Measurements from ENCODE around the gene RNF11.
"Not testable (repeated sequence)": the region's sequence is repeated elsewhere in the genome, so short reads cannot be mapped to it uniquely, and the experiment has no call there.

Gene RNF11, protein sequence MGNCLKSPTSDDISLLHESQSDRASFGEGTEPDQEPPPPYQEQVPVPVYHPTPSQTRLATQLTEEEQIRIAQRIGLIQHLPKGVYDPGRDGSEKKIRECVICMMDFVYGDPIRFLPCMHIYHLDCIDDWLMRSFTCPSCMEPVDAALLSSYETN

DNA sequence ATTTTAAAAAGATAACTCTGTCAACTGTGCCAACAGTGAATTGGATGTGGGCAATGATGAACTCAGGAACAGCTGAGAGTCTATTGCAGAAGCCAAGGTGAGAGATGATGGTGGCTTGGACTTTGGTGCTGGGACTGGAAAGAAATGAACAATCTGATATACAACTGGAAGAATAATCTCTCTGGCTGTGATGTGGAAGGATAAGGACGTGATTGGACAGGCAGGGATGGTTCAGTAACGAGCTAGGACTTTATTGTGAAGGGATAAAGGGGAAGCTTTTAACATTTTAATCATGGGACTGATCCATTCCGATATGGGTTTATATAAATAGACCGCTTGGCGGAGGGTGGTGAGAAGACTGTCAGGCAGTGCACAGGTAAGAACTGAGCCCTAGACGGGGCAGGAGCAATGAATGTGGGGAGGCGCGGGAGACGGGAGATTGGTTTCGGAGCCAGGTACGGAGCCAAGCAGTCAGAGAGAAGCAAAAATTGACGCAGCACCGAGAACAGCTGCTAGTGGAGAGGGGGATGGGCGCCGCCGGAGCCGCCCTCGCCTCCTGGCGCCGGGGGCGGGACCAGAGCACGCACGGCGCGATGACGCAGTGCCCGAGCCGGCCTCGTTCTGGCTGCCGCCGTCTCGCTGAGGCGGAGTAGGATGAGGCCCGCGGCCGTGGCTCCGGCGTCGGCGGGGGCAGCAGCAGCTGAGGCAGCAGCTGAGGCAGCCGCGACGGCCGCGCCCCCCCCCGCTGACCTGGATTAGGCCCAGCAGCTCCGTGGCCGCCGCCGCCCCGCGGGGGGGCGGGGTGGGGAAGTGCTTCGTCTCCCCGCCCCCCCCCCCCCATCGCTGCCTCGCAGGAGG lies at the start of gene RNF11:
TSS of gene RNF11 (plus strand) at position 601 of the 858 bp plus-strand sequence. CDS start 484 bp downstream, outside the sequence.
- DNase-seq: peak; percentile 87

DNA sequence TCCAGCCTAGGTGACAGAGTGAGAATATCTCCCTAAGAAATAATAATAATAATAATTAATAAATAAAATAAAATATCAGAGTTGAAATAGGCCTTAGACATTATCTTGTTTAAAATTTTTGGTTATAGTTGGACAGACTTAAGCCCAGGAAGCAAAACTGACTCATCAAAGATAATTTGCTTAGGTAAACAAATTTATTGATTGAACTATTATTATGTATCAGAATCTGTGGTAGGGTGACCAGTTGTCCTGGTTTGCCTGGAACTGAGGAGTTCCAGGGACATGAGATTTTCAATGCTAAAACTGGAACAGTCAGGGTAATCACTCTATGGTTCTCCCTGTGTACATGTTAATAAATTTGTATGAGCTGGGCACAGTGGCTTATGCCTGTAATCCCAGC lies 47.8 kb upstream of the RNF11 start:
- no peak for DNase-seq

DNA sequence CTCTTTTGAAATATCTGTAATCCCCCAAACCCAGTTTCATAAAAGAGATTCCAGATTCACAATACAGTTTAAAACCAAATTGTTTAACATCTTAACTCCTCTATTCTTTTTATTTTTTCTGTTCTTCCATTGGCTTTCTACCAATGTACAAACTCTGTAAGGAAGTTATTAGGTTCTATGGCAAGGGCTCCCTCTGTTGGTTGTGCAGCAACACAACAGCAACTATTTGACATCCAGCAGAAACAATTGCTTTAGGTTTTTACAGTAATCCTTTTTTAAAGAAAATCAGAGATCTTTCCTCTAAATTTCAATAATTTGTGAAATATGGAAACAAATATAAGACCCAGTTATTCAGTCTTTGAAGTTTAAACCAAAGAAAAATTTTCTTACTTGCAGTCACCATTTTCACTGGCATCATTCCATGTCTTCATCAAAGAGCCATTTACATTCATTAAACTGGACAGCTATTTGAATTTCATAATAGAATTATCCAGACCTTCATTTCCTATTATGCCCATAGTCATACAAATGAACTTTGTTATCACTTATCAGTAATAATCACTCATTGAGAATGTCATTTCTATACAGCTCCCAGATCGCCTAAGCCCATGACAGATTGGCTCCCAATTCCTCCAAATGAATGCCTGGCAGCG lies 46.5 kb upstream of the RNF11 start:
- DNase-seq: peak; percentile 60

DNA sequence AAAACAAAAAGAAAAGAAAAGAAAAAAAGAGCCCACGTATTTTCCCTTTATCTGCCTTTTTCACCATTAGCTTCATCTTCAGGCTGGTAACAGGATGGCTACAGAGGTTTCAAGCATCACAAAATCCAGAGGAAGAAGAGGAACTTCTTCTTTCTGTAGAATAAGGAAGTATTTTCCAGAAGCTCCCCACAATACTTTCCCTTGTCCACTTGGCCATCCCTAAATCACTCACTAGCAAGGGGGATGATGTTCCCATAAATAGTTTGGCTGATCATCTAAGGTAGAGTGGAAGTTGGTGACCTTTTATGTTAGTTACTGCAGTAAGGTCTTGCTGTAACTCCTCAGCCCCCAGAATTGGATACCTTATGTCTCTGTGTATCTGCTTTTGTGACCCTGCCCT lies 45.1 kb upstream of the RNF11 start:
- DNase-seq: no peak

DNA sequence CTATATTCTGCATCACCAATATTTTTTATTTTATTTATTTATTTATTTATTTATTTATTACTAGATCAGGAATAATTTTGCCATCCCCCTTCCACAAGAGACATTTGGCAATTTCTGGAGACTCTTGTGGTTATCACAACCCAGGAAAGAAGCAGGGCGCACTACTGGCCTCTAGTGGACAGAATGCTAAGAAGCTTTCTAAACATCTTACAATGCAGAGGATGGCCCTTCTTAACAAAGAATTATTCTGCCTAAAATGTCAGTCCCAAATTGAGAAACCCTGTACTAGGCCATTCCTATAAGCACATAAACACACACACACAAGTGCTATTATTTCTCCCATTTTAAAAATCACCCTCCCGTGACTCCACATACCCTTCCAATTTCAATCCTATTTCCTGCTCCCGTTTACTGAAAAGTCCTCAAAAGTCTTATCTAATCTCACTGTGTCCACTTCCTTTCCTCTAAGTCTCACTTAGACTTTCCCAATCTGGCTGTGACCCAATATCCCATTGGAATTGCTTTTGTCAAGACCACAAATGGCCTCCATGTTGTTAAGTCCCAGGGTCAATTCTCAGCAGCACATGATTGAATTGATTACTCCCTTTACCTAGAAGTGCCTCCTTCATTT lies 43.7 kb upstream of the RNF11 start:
- peak; percentile 78 for DNase-seq

DNA sequence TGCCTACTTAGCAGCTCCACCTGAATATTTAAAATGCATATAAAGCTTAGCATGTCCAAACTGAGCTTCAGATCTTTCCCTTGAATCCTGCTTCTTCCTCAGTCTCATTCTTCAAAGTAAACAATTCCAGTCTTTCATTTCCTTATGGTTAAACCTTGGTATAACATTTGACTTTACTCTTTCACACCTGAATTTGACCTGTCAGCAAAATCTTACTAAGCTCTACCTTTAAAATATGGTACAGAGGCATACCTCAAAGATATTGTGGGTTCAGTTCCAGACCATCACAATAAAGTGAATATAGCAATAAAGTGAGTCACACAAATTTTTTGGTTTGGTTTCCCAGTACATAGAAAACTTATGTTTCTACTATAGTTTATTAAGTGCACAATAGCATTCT lies 42.5 kb upstream of the RNF11 start:
- no peak for DNase-seq

DNA sequence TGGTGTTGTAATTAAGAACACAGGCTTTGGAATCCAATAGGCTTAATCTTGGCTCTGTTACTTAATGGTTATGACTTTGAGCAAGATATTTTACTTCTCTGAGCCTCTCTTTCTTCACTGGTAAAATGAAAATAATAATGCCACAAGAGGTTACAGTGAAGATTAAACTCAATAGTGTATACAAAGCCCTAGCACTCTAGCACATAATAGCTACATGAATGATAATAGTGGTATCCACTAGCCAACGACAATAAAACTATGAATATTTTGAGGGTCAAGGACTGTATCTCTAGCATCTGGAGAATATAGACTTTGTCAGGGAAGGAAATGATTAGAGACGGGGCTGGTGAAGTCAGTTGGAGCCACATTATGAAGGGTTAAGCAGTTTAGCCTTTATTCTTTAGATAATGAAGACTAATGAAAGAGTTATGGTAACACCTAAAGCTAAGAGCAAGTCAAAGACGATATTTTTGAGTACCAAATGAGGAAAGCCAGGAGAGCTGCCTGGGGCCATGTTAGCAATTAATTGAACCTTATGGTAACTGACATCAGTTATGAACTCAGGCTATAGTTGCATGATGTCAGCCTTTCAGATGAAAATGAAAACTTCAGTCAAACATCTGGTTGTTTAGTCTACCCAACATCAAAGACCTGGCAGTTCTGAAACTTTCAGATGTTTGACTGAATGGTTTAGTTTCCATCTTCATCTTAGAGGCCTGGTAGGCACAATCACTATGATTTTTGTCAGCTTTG lies 32.8 kb upstream of the RNF11 start:
- no peak for DNase-seq

DNA sequence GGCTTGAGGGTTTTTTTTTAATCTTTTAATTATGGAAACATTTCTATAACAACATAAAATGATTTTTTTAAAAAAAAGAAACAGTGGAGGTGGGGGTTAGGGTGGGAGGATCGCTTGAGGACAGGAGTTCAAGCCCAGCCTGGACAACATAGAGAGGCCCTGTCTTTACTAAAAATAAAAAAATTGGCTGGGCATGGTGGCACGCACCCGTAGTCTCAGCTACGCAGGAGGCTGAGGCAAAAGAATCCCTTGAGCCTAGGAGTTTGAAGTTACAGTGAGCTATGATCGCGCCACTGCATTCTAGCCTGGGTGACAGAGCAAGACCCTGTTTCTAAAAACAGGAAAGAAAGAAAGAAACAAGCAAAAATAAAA lies 32.2 kb upstream of the RNF11 start:
- DNase-seq: no peak

DNA sequence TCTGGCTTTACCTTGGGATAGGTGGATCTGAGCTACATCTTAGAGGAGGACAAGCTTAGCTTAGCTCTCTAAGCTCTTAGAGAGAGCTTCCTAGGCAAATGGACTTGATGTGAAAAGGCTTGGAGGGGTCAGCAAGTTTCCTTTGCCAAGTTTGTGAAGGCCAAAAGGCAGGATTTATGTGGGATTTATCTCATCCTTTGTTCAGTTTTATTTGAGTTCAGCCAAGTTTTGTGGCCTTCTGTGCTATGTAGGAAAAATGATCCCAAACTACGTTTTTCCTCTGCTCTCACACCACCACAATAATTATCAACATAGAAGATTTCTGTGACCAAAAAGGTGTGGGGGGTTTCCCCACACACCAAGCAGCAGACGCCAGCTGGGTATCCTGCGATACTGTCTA lies 26.0 kb upstream of the RNF11 start:
- DNase-seq: no peak

DNA sequence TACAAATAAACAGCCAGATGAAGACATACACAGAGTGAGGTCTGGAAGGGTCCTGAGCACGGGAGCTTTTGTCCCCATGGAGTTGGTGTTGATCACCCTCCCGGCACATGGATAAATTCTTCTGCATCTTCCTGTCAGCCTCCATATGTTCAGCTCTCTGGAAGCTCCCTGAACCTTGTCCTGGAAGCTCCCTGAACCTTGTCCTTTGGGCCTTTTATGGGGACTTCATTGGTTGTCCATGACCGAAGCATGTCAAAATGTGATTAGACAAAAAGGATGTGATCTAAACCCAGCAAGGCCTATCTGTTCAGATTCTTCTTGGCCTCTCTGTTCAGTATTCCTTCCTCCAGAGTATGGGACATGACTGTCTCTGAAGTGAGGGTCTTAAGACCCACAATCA lies 25.4 kb upstream of the RNF11 start:
- DNase-seq: no peak

DNA sequence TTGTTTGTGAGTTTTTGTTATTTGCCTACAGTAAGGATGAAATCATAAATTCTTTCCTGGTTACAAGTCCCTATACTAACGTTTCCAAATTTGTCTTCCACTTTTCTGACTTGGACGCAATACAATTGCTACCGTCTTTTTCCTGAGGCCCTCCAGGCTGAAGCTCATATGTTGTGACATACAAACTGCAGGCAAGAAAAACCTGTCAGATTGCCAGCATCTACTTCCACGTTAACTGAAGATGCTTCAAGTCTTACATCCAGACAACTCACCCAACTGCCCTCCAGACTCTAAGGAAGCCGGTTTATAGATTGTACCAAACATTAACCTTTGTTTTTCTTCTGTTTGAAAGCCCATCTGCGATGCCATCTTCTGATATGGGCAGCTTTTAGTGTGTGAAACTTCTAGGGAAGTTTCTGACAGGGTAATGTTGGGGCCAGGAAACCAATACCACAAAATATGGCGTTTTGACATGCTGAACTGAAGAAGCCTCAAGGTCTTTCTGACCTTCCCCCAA lies 21.4 kb upstream of the RNF11 start:
- DNase-seq: peak; percentile 76

DNA sequence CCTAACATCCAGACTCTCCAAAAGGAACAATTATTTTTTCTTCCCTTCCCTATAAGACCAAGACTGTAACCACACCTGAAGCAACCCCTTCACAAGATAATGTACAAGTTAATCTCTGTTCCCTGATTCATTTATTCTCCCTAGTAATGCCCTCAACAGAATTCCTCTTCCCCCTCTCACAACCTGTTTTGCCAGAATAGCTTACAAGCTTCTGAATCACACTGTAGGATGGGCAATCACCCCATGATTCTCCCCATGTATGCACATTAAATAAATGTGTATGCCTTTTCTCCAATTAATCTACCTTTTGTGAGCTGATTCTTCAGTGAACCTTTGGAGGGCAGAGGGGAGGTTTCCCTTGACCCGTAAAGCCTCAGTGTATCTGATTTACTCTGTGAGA lies 20.9 kb upstream of the RNF11 start:
- DNase-seq: no peak

DNA sequence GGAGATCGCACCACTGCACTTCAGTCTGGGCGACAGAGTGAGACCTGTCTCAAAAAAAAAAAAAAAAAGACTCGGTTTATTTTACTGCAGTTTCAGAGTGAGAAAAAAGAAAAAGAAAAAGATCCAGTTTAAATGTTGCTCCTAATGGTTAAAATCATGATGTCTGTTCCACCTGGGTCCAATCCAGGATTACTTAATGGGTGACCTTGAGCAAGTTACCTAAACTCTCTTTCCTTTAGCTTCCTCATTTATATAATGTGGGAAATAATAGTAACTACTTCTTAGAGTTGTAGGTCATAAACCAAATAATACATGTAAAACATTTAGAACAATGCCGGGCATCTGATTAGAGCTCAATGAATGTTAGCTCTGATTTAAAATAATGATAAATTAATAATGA lies 19.4 kb upstream of the RNF11 start:
- DNase-seq: no peak

DNA sequence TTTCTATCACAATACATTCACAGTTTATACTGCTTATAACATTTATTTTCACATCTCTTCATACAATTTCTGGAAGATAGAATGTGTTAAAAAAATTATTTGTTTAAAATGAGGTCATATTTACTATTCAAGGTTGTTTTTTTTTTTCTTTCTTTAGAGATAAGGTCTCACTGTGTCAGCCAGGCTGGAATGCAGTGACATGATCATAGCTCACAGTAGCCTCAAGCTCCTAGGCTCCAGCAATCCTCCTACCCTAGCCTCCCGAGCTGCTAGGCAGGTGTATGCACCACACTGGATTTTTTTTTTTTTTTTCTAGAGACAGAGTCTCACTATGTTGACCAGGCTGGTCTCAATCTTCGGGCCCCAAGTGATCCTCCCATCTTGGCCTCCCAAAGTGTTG lies 19.0 kb upstream of the RNF11 start:
- DNase-seq: no peak

DNA sequence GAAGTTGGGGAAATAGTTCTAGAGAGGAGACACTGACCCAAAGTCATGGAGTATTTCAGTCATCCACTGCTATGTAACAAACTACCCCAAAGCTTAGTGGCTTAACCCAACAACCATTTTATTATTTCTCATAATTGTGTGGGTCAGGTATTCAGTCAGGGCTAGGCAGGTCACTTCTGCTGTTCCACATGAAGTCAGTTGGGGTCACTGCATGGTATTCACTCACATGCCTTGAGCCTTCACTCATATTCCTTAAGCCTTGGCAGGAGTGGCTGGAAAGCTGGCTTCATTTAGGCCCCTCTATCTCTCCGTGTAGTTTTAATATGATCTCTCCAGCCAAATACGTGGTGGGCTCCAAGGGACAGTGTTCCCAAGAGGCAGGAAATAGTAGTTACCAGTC lies 17.5 kb upstream of the RNF11 start:
- DNase-seq: no peak

DNA sequence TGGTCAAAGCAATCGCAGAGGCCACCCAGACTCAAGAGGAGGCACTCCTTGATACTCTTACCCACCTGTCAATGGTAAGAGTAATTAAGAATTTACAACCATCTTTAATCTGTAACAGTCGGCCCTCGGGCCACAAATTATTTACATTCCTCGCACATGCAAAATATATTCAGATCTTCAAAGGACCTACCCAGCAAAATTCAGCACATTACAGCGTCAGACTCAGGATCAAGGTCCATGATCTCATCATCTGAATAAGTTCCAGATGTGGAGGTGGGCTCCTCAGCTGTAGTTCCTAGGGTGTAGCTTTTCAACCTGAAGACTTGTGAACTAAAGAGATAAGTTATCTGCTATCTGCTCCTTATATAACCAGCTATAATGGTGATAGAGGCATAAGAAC lies 17.1 kb upstream of the RNF11 start:
- peak; percentile 20 for DNase-seq

DNA sequence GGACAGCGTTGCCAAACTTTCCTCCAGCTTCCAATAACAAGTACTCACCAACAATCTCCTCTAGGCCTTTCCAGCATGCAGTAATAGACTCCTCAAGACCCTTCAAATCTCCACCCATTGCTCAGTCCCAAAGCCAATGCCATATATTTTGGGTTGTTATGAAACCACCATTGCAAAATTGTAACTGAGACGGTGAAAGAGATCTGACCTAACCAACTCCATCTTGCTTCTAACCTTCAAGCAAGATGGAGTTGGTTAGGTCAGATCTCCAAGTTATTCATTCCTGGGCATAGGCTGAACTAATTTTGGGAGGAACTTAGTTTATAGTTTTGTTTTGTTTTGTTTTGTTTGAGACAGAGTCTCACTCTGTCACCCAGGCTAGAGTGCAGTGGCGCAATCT lies 14.5 kb upstream of the RNF11 start:
- DNase-seq: not testable (repeated sequence)

DNA sequence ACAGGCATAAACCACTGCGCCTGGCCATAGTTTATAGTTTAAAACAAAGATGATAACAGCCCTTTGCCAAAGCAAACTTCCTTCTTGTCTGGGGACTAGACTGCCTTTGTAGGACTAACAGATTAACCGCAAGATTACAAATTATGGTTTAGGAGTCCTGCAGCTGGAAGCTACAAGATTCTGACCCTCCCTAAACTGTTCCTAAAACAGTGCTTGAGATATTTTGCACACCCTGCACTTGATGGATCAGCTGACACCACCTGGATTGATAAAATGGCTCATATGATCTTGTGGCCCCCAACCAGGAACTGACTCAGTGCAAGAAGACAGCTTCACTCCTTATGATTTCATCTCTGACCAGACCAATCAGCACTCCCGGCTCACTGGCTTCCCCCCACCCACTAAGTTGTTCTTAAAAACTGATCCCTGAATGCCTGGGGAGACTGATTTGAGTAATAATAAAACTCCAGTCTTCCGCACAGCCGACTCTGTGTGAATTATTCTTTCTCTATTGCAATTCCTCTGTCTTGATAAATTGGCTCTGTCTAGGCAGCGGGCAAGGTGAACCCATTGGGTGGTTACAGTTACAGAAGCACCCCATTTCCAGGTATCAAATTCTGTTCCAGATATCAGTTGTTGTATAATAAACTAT lies 13.8 kb upstream of the RNF11 start:
- DNase-seq: no peak

DNA sequence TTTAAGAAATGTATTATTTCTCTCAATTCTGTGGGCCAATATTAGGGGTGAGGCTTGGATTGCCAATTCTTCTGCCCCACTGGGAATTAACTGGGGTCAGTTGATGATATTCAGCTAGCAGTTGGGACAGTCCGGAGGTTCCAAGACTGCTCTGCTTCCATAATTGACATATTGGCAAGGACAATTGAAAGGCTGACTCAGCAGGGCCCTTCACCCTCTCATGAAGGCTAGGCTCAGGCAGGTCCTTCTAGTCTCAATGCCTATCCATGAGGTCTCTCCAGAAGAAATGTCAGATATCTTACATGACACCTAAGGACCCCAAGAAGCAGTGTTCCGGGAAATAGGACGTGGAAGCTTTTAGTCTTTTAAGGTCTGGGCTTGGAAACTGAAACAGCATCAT lies 13.3 kb upstream of the RNF11 start:
- no peak for DNase-seq

DNA sequence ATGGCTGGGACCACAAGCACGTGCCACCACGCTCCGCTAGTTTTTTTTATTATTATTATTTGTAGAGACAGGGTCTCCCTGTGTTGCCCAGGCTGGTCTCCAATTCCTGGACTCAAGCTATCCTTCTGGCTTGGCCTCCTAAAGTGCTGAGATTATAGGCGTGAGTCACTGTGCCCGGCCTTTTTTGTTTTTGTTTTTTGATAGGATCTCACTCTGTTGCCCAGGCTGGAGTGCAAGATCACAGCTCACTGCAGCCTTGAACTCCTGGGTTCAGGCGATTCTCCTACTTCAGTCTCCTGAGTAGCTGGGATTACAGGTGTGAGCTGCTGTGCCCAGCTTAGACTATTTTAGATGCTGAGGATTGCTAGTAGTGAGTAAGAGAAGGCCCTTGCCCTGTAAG lies 11.8 kb upstream of the RNF11 start:
- no peak for DNase-seq

DNA sequence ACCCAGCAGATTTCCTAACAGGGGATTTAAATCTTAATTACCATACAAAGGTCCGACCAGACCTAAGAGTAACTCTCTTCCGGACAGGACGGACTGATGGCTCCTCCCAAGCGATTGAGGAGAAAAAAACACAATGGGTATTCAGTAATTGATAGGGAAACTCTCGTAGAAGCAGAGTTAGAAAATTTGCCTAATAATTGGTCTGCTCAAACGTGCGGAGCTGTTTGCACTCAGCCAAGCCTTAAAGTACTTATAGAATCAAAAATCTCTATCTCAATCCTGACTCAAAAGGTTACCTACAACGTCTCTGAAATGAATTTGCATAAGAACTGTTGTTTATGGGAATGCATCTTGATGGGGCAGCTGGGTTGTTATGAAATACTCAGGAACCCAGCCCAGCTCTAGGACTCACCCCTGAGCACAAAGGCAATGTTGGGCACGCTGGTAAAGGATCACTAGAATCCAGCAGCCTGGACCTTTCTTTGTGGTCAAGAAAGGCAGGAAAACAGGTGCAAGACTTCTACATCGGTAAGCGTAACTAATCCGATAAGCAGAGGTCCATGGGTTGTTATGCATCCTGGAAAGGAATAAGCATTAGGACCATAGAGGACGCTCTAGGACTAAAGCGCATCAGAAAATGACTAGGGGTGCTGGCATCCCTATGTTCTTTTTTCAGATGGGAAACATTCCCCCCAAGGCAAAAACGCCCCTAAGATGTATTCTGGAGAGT lies 8.7 kb upstream of the RNF11 start:
- DNase-seq: not testable (repeated sequence)

DNA sequence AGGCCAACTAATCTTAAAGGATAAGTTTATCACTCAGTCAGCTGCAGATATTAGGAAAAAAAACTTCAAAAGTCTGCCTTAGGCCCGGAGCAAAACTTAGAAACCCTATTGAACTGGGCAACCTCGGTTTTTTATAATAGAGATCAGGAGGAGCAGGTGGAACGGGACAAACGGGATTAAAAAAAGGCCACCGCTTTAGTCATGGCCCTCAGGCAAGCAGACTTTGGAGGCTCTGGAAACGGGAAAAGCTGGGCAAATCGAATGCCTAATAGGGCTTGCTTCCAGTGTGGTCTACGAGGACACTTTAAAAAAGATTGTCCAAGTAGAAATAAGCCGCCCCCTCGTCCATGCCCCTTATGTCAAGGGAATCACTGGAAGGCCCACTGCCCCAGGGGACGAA lies 7.6 kb upstream of the RNF11 start:
- not testable (repeated sequence) for DNase-seq

Measured in fibroblast of skin of right quadriceps (primary cell).